Fibroblast of skin of left biceps (primary cell): ENCODE measurements around the gene GNA12.

Experiments
- DNase-seq, 2 experiments: peaks; one replicate each; pipeline ENCODE4 v3.0.0-alpha.2; 2013; ENCODE audit warnings: low read depth in 2 of 2

Gene GNA12, protein sequence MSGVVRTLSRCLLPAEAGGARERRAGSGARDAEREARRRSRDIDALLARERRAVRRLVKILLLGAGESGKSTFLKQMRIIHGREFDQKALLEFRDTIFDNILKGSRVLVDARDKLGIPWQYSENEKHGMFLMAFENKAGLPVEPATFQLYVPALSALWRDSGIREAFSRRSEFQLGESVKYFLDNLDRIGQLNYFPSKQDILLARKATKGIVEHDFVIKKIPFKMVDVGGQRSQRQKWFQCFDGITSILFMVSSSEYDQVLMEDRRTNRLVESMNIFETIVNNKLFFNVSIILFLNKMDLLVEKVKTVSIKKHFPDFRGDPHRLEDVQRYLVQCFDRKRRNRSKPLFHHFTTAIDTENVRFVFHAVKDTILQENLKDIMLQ

DNA sequence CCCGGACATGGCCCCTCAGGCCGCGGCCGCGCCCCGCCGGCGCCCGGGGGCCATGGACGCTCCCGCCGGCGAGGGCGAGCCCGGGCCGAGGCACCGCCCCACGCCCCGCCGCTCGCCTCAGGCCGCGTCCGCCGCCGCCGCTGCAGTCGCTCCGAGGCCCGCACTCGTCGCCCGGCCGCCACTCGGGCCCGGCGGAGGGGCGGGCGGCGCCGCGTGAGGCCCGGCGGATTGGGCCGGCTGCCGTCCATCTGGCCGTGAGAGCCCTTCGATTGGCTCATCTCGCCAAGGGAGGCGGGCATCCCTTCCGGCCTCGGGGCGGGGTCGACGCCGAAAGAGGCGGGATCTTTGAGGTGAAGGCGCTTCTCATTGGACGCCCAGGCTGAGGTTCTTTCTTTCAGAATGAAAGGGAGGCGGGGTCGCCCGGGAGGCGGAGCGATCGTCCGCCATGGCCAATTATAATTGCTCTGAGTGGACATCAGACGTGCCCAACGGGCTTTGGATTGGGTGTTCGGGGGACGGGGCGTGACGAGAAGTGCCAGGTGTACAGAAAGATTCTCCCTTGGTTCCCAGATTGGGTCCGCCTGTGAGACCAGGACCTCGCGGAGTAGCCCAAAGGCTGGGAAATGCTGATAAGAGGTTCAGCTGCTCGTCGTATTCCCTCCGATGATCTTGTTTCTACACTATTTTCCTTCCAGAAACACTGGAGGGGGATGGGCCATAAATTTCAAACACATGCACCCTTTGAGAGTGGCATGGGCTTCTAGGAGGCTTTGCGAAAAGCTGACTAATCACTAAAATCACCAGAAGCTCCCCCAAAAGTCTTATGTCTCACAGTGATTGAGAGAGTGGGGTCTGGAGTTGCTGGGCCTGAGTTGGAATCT, at the start of gene GNA12:
TSS of gene GNA12 (minus strand) at position 156 of the 881 bp plus-strand sequence. CDS start at position 9, 147 bp downstream.
- peak; percentile 95 to 97 for DNase-seq

DNA sequence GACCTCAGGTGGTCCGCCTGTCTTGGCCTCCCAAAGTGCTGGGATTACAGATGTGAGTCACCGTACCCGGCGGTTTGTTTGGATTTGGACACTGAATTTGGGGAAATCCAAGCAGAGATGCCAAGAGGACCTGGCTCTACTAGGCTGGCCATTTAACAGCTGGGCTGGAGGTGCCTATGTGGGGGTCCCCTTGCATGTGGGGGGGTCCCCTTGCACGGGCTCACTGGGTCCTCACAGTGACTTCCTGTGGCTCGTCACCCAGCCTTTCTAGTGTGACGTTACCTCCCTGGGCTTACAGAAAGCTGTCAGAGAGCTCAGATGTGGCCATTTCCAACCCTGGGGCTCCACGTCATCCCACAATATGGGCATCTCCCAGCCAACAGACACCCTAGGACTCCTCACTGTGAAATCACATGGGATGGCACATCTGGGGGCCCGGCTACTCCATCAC, 49.3 kb upstream of the GNA12 start:
- no peak for DNase-seq

DNA sequence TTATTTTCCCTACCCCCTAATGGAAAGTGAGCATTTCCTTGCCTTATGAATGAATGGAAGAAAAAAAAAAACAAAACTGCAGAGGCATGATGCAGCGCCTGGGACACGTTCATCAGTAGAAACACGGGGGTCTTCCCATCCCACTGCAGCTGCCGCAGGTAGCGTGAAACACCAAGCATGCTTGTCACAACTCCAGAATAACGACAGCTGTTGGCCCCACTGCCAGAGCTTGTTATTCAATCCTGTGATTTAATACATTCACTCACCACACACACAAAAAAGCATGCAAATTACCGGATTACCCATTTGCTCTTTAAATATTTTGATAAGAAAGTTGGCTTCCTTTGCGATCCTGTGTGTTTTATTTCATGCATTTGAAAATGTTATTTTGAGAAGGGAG, 48.4 kb upstream of the GNA12 start:
- no peak for DNase-seq

DNA sequence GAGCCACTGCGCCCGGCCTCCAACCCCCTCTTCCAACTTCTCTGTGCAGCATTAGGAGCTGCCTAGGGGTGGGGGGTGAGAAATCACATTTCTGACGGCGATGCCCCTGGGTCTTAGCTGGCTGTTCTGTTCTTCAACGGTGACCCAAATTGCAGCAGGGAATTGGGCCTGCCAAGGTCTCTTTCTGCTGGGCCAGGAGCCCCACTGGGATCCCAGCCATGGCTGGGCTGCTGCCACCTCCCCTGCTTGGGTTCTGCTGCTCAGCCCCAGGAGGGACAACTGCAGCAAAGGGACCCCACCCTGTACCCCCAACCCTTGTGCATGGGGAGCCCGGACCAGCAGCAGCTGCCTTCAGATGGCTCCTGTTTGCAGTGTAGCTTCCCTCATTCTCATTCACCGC, 43.7 kb upstream of the GNA12 start:
- DNase-seq: no peak

DNA sequence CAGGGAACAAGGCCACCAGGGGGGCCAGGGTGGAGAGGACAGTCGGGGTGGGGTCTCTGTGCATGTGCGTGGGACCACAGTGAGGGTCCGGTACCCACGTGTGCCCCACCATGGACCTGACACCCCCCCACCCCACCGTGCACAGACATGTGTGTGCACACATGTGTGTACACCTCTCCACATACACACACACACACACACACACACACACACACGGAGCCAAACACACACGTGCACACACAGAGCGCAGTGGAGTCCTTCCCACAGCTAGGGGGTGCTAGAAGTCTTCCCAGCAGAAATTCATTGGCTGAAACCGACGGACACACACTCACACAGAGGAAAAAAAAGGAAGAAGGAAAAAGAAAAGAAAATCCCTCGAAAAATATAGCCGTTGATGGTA, 42.8 kb upstream of the GNA12 start:
- peak in 1 of 2 experiments; percentile 42 for DNase-seq

DNA sequence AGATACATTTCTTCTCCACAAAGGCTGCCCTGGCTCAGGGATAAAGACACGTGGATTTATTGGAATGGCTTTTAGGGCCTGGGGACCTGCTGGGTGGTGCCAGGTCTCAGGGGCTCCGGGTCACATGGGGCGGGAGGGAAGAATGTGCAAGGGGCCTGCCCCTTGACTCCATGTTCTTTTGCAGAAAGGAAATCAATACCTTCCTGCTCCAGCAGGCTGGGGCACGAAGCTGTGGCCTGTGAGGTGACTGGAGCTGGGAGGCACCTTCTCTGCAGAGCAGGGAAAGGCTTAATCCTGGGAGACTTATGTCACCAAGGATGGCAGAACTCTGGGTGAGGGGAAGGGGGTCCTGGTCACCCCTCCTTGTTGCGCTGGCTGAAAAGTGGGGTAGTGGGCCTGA, 42.3 kb upstream of the GNA12 start:
- DNase-seq: no peak

DNA sequence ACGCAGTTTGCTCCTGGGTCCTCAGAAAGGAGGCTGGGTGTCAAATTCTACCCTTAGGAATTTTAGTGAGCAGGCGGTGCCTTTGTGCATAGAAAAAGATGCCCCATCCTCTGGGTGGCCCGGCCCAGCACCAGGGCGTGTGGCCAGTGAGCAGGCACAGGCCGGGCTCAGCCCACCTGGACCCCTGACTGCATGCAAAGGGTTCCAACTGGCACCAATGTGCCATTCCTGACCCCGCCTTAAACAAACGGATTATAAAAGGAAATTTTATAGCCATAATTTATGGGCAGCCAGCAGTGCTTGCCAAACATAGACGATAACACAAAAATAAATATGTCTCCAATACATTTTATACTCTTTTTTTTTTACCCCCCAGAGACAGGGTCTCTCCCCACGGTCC, 40.1 kb upstream of the GNA12 start:
- DNase-seq: no peak

DNA sequence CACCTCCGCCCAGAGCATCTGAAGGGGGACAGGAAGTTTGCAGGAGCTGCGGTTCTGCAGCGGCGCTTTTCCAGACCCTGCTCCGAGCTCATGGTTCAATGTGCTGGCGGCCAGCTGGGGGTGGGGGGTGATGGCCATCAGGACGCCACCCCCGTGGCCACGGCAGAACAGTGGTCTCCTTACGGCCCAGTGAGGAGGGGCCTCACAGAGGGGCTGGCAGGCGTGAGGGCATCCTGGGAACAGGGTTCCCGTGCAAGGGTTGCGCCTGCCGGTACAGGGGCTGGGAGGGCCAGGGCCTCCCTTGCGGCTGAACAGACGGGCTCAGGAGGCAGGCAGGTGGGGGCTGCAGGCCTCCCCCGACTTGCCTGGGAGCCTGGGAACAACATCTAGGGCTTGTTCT, 39.0 kb upstream of the GNA12 start:
- no peak for DNase-seq

DNA sequence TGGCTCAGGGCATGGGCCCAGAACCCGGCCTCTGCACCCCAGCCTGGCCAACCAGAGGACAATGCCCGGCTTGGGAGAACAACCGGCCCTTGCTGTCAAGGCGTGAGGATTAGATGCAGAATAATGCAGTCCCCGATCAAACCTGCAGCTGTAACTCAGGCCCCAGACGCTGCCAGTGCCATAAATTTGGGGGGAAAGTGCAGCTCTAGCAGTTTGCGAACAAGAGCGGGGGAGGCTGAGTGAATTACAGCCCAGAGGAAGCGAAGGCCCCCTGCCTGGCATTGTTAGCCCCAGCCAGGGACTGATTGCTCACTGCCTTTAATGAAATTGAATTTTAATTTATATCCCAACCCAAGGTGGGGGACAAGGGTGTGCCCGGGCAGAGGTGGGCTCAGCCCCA, 38.0 kb upstream of the GNA12 start:
- DNase-seq: no peak

DNA sequence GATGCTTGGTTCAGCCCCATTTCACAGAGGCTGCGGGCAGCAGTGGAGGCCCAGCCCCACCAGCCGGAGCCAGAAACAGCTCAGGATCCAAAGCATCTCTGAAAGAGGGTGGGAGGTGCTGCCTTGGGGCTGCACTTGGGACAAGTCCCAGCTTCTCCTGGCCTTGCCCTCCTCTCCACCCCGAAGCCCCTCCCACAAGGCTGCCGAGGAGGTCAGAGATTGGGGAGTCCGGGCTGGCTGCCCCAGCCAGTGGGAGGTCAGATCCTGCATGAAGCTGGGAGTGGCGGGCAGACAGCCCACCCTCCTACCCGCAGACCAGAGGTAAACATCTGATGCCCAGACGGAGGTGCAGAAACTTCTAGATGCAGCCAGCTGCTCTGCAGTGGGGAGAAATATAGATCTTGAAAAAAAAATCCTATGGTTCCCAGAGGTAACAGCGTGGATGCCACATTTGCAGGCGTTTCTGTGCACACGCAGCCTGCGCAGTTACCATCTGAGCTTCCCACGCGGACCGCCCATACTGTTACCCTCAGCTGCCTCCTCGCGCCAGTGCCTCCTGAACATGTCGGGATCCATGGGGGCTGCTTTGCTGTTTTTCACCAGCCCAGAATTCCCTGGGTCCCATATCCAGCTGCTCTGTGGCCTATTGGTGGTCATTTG, 36.9 kb upstream of the GNA12 start:
- no peak for DNase-seq

DNA sequence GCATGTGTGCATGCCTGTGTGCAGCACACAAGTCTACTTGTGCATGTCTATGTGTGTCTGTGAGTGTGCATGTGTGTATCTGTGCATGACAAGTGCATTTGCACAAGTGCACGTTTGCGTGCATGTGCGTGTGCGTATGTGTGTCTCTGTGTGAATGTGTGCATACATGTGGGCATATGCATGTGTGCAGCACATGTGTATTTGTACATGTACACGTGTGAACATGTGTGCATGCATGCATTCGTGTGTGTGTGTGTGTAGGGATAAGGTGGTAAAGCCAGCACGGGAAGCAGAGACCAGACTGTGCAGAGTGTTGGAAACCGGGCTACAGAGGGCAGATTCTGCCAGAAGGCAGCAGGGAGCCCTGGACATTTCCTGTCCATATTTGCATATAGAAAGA, 35.9 kb upstream of the GNA12 start:
- no peak for DNase-seq

DNA sequence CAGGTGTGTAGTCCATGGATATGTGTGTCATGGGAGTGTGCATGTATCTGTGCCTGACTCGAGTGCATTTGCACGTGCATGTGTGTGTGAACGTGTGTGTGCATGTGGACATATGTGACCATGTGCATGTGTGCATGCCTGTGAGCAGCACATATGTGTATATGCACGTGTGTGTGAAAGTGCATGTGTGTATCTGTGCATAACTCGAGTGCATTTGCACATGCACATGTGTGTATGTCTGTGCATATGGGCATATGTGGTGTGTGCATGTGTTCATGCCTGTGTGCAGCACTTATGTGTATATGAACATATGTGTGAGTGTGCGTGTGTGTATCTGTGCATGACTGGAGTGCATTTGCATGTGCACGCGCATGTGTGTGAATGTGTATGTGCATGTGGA, 35.2 kb upstream of the GNA12 start:
- DNase-seq: no peak

DNA sequence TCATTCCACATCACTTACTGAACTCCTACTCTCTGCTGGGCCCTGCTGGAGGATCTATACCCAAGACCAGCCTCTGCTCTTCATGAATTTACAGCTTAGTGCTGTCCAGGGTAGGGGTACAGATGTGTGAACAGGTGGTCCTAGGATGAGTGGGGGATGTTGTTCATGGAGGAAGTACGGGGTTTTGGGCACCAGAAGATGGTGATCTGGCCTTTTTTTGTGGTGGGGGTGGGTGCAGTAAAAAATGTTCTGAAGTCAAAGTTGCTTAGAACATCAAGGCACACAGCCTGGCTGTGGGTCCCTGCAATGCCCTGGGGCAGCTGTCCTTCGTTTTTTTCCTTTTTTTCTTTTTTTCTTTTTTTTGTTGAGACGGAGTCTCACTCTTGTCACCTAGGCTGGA, 34.2 kb upstream of the GNA12 start:
- DNase-seq: no peak

DNA sequence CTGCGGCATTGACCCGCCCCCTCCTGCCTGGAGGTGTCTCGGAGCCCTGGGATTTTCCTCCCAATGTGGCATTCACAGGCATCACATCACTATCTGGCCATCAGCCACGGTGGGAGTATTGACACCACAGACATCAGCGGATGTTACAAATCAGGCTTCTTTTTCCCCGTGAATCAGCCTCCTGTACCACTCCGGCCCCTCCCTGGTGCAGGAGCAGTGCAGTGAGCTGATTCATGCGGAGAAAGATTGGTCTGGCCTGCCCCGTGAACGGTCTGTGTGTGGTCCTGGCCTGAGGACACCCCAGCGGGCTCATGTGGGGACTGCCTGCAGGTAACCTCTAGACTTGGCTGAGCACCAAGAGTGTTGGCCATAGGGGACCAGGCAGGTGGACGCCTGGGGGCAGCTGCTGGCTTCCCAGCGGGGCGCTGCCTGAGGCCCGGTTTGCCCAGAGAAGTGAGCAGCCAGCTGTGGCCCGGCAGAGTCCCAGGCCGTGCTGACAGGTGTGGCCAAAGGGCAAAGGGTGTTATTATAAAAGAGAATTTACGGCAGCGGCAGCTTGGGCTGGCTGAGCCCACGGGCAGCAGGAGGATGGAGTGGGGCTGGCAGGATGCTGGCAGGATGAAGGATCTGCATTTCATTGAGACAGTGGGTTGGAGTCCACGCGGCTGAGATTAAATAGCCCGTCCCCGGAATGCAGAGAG, 32.1 kb upstream of the GNA12 start:
- peak in 1 of 2 experiments; percentile 24 for DNase-seq

DNA sequence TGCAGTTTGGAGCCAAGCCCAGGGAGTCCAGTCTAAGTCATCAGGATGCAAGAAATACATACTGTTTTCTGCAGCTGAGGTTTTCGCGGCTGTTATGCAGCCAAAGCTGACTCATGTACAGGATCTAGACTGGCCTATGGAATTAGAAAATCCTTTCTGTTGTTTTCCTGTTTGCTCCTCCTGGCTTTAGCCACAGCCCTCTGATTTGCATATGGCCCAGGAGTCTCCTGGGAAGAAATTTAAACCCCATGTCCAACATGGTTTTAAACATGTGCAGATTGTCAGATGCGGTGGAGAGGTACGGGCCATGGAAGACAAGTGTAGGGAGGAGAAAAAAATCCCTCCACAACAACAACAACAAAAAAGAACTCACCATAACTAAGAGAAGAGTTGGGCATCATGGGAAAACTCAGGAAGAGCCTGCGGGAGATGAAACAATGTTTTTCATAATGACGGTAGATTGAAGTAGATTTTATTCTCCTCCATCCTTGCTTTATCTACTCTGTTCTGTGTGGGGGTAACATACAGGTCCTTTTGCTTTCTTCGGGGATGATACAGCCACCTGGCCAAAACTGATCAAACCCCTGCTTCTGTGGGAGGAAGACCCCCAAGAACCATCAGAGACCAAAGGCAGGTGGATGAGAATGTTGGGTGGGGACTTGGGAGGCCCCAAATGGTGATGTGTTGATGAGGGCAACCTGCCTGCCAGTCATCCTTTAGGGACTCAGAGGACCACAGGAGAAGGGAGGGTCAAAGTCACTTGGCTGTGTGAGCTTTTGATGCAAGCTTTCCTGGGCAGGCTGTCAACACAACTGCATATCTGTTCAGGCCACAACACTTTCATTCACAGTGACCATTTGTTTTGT, 29.8 kb upstream of the GNA12 start:
- DNase-seq: peak; percentile 74 to 79

DNA sequence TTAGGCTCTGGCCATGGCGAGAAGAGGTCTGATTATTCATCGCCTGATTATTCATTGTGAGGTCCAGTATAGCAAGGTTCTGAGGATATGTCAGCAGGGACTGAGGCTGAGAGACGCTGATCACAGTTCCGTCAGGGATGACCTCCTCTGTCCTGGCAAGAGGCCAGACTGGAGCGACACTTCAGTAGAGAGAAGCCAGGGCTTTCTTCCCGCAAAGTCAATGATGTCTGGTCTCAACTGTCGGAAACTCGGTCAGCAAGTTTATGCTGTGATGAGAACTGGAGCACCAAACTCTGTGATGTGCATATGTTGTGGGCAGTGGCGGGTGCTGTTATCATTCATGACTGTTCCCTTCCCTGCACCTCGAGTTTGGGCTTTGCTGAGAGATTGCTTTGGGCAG, 29.0 kb upstream of the GNA12 start:
- no peak for DNase-seq

DNA sequence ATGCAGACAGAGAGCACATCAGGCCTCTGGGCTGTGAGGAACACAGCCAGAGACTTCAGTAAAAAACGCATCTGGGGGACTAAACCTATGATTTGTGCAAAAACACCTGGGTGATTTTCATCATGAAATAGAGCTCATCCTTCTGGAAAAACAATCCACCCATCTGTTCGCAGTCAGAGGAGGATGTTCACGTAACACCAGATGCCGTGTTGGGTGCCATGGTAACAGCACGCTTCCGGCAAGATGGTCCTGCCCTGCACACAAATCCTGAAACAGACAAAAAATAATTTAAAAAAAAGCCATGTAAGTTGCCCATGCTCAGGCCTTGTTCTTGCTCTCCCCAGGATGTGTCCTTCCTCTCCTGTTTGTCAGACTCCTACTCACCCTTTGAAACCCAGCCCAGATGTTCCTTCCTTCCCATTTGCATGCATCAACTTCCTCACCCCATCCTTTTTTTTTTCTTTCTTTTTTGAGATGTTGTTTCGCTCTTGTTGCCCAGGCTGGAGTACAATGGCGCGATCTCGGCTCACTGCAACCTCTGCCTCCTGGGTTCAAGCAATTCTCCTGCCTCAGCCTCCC, 28.3 kb upstream of the GNA12 start:
- no peak for DNase-seq

DNA sequence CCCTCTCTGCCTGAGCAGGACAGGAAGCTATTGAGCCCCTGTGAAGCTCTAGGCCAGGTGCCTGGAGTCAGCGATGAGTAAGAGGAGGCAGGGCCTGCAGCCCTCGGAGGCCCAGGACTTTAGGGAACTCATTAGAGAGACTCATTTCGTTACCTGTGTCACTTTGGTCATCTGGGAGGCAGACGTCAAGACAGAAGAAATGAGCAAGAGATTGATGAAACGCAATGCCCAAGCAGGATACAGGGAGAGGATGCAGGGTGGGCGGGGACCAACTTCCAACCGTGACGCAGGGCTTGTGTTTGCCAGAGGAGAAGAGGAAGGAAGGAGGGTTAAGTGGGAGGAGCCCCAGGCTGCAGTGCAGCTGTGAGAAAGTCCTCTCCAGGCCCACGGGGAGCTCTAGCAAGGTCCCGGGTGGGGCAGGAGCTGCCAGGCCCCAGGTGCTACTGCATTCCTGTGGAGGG, 26.4 kb upstream of the GNA12 start:
- no peak for DNase-seq

DNA sequence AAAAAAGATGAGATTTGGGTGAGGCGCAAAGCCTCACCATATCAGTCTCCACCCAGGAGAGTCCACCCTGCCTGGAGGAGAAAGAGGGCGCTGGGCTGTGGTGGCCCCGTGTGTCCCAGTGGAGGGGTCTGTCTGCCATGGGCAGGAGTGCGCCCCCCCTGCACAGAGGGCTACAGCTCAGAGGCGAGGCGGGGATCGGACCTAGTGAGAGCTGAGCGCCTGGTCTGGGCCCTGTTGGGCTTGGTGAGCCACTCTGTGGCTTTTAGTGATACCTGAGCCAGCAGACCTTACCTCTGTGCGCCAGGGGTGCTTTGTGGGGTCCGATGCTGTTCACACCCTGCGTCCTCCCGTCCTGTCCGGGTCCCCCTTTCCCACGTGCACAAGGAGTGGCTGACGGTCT, 25.9 kb upstream of the GNA12 start:
- no peak for DNase-seq

DNA sequence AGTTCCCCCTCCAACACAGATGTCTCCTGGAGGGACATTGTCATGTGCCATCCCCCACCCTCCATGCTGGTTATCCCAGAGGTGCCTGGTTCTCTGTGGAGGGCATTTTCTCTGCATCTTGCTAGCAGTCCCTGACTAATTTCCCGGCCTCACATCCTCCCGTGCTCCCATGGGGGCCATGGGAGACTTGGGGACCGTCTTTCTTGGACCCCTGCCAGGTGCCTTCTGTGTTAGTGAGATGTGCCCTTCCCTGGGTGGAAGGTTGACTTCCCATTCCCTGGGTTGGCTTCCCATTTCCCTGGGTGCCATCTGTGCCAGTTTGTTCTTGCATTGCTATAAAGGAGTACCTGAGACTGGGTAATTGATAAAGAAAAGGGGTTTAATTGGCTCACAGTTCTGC, 22.5 kb upstream of the GNA12 start:
- DNase-seq: no peak
